OCI-LY7 (cell line): ENCODE results near the gene ADAMTS17. TPM values are rescaled to one million over a fixed set of nuclear protein-coding genes. Genes with fewer than 3 reads are reported as not detected.
A peak's percentile ranks its signal among the peaks of the same experiment; 100 is the strongest.

Experiments
- BruUV-seq: library from RNA; stranded (reverse); fragments of 400-500 nt; replicated peaks from 2 replicates; lab custom pipeline; 2021; lab: Mats Ljungman, UMichigan
- CTCF ChIA-PET: fragments of 300-600 bp; sonication (Branson Sonifier 250); formaldehyde crosslinking; loops from one replicate; lab custom pipeline; 2022; ENCODE audit warnings: antibody characterized with exemption; ENCODE audit not compliant: unreplicated experiment; lab: Charles Lee
- POLR2A ChIA-PET: fragments of 300-600 bp; sonication (Branson Sonifier 250); formaldehyde crosslinking; loops from one replicate; lab custom pipeline; 2022; ENCODE audit warnings: antibody characterized with exemption; lab: Charles Lee
- DNase-seq: peaks from one replicate; pipeline ENCODE4 v3.0.0-alpha.2; 2015; ENCODE audit warnings: low spot score
- H2AFZ ChIP-seq: fragments of 200-600 bp; sonication (generic), shearing (Covaris generic); 2 replicates; pipeline ENCODE4 v1.6.1; 2014; ENCODE audit warnings: mild to moderate bottlenecking, antibody characterized with exemption, low read length, moderate library complexity
- H3K27ac ChIP-seq: fragments of 200-600 bp; sonication (generic); 2 replicates; pipeline ENCODE4 v1.5.1; 2014; ENCODE audit warnings: mixed run types, low read depth, mild to moderate bottlenecking, moderate library complexity, low read length, inconsistent platforms; ENCODE audit not compliant: poor library complexity, severe bottlenecking
- H3K36me3 ChIP-seq: fragments of 200-600 bp; sonication (generic); 2 replicates; pipeline ENCODE4 v1.6.1; 2014; ENCODE audit warnings: mild to moderate bottlenecking, antibody characterized with exemption, low read length, moderate library complexity, mixed read lengths; ENCODE audit not compliant: insufficient read depth
- H3K4me1 ChIP-seq: fragments of 200-600 bp; sonication (generic); 2 replicates; pipeline ENCODE4 v1.5.1; 2014; ENCODE audit warnings: mild to moderate bottlenecking, low read length; ENCODE audit not compliant: insufficient read depth, poor library complexity, severe bottlenecking
- H3K4me2 ChIP-seq: fragments of 200-600 bp; sonication (generic); 2 replicates; pipeline ENCODE4 v1.6.1; 2014; ENCODE audit warnings: mild to moderate bottlenecking, low read length
- H3K4me3 ChIP-seq: fragments of 200-600 bp; sonication (generic); 2 replicates; pipeline ENCODE4 v1.5.1; 2014; ENCODE audit warnings: mild to moderate bottlenecking, low read depth, low read length; ENCODE audit not compliant: poor library complexity, severe bottlenecking
- H3K79me2 ChIP-seq: fragments of 200-600 bp; sonication (generic); 2 replicates; pipeline ENCODE4 v1.6.1; 2016; ENCODE audit warnings: low read depth, mild to moderate bottlenecking, low read length, moderate library complexity, mixed read lengths; ENCODE audit not compliant: insufficient read depth
- H3K9me2 ChIP-seq: fragments of 200-600 bp; sonication (generic); 2 replicates; pipeline ENCODE4 v1.6.1; 2016; ENCODE audit warnings: mild to moderate bottlenecking, low read length, mixed read lengths; ENCODE audit not compliant: insufficient read depth
- H3K9me3 ChIP-seq: fragments of 200-600 bp; sonication (generic); 2 replicates; pipeline ENCODE4 v1.6.1; 2014; ENCODE audit warnings: mild to moderate bottlenecking, mixed run types, low read length, mixed read lengths
- H4K20me1 ChIP-seq: fragments of 200-600 bp; sonication (generic); 2 replicates; pipeline ENCODE4 v1.6.1; 2014; ENCODE audit warnings: mild to moderate bottlenecking, antibody characterized with exemption, low read length, moderate library complexity, mixed read lengths; ENCODE audit not compliant: insufficient read depth
- EZH2phosphoT487 ChIP-seq: fragments of 200-600 bp; sonication (generic); IDR thresholded peaks from 2 replicates; pipeline ENCODE4 v1.6.1; 2018; ENCODE audit warnings: low read depth, borderline replicate concordance, mild to moderate bottlenecking, mixed run types, antibody characterized with exemption, low read length, moderate library complexity, mixed read lengths
- intact Hi-C: fragments of 100-400 bp; cut with micrococcal nuclease; formaldehyde crosslinking; loops from one replicate; pipeline ENCODE4 v1.10.0; 2022; ENCODE audit not compliant: unreplicated experiment
- total RNA-seq, 2 experiments: library from RNA; depleted of rRNA in 1 of 2; stranded (reverse); fragments of >200 nt in 1 of 2; shearing (Covaris generic) in 1 of 2; gene quantifications; 2 replicates each; pipeline ENCODE4 v1.2.3, GENCODE V29; 2014 to 2022
- TF ChIP-seq, protein P1 (sequence below): fragments of 200-600 bp; sonication (generic); conservative IDR thresholded peaks from 2 replicates; pipeline ENCODE4 v1.5.1; 2014; ENCODE audit warnings: mild to moderate bottlenecking, antibody characterized with exemption, low read length, moderate library complexity, mixed read lengths

ADAMTS17 gene
- total RNA-seq, 2 experiments from 2014 or later, result not detected

DNA sequence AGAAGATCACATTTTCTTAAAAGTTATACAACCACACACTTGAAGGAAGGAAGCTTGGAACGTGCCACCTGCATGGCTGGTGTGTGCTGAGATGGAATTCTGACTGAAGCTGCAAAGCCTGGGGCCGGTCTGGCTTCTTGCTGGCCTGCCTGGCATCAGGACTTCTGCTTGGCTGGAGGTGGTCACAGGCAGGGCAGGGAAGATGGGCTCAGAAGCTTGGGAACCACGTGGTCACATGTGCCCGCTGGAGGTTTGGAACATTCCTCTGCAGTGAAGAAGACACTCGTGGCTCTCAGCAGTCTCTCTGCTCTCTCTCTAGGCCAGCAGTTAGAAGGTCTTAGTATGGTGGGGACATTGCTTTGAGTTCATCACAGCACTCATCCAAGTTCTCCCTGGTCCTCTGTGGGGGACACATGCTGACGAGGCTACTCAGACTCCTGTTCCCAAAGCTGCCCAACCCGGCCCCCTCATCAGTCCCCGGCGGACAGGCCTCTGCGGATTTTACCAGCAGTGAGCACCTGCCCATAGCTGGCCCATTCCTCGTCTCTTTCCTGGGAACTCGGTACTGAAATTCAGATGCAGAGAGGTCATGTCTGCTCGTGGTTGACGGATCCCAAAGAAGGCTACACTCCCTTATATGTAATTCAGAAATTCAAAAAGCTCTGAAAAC is 229.0 kb downstream of the ADAMTS17 start:
- Histone ChIP-seq H4K20me1 (no peaks in the 10 kb centered on the region), H3K9me3 (no peaks in the 10 kb centered on the region), H3K27ac (no peak overlapping the region), H2AFZ (no peak overlapping the region), H3K4me3 (no peak overlapping the region), H3K4me1 (peaks cover 11% of the 10 kb centered on the region), H3K79me2 (no peaks in the 10 kb centered on the region), H3K4me2 (no peak overlapping the region), H3K36me3 (no peaks in the 10 kb centered on the region), H3K9me2 (no peaks in the 10 kb centered on the region)
- no peak for DNase-seq
- intact Hi-C loops, result no loop called here
- TF ChIP-seq, protein P1, sequence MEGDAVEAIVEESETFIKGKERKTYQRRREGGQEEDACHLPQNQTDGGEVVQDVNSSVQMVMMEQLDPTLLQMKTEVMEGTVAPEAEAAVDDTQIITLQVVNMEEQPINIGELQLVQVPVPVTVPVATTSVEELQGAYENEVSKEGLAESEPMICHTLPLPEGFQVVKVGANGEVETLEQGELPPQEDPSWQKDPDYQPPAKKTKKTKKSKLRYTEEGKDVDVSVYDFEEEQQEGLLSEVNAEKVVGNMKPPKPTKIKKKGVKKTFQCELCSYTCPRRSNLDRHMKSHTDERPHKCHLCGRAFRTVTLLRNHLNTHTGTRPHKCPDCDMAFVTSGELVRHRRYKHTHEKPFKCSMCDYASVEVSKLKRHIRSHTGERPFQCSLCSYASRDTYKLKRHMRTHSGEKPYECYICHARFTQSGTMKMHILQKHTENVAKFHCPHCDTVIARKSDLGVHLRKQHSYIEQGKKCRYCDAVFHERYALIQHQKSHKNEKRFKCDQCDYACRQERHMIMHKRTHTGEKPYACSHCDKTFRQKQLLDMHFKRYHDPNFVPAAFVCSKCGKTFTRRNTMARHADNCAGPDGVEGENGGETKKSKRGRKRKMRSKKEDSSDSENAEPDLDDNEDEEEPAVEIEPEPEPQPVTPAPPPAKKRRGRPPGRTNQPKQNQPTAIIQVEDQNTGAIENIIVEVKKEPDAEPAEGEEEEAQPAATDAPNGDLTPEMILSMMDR, result no peak
- no peak for TF ChIP-seq EZH2phosphoT487
- BruUV-seq, result no TSS peak
- CTCF ChIA-PET, result no interaction called here
- POLR2A ChIA-PET, result interaction anchor here (0.6 kb wide), 1 partner anchor 75 kb away, joined by 4 read pairs; no protein-coding TSS in a partner anchor

GRCh38 chr15:100112061-100112420 is 229.7 kb downstream of the ADAMTS17 start:
- ChIA-PET CTCF (no interaction called here), POLR2A (no interaction called here)
- Histone ChIP-seq H3K27ac (no peak overlapping the region), H4K20me1 (no peaks in the 10 kb centered on the region), H3K9me2 (no peaks in the 10 kb centered on the region), H3K79me2 (no peaks in the 10 kb centered on the region), H3K4me1 (peaks cover 11% of the 10 kb centered on the region), H3K4me3 (no peak overlapping the region), H2AFZ (peak overlapping the region; percentile 33), H3K9me3 (no peaks in the 10 kb centered on the region), H3K36me3 (no peaks in the 10 kb centered on the region), H3K4me2 (peak overlapping the region; percentile 31; the same call in 1 of the 2 replicates)
- intact Hi-C loops, result no loop called here
- no peak for TF ChIP-seq EZH2phosphoT487
- TF ChIP-seq, protein P1, result no peak
- no peak for DNase-seq
- BruUV-seq, result no TSS peak
